Heart left ventricle (tissue), 16 donors: ENCODE results near the gene GOLGA2. TPM values are rescaled to one million over a fixed set of nuclear protein-coding genes. Genes with fewer than 3 reads are reported as not detected.

Experiments
- ATAC-seq, 4 donors: fragments of 200-7000 bp; cut with Tn5 transposase; one replicate each; pipeline ENCODE4 v1.9.1; 2020 to 2022; ENCODE audit warnings: moderate library complexity in 4 of 4, mild to moderate bottlenecking in 3 of 4, moderate number of reproducible peaks in 1 of 4
- DNase-seq, 5 donors: peaks; one replicate each; pipeline ENCODE4 v3.0.0-alpha.2; 2020
- H3K27ac ChIP-seq, 12 donors: fragments of 200-600 bp; sonication (generic) in 4 of 12; one replicate each; pipeline versions ENCODE4 v1.5.0 to v1.8.0; 2016 to 2022; ENCODE audit warnings: mild to moderate bottlenecking in 2 of 12
- H3K27me3 ChIP-seq, 9 donors: fragments of 200-600 bp; sonication (generic) in 2 of 9; one replicate each; pipeline versions ENCODE4 v1.5.1 to v1.8.0; 2016 to 2022; ENCODE audit warnings: mild to moderate bottlenecking in 3 of 9
- H3K36me3 ChIP-seq, 9 donors: fragments of 200-600 bp; sonication (generic) in 2 of 9; one replicate each; pipeline versions ENCODE4 v1.5.0 to v1.8.0; 2018 to 2022; ENCODE audit warnings: mild to moderate bottlenecking in 2 of 9
- H3K4me1 ChIP-seq, 12 donors: fragments of 200-600 bp; sonication (generic) in 4 of 12; one replicate each; pipeline versions ENCODE4 v1.5.0 to v1.8.0; 2016 to 2022; ENCODE audit warnings: mild to moderate bottlenecking in 3 of 12
- H3K4me3 ChIP-seq, 12 donors: fragments of 200-600 bp; sonication (generic) in 4 of 12; one replicate each; pipeline versions ENCODE4 v1.5.0 to v1.8.0; 2017 to 2022; ENCODE audit warnings: mild to moderate bottlenecking in 9 of 12, moderate library complexity in 4 of 12
- H3K9me3 ChIP-seq, 12 donors: fragments of 200-600 bp; sonication (generic) in 4 of 12; one replicate each; pipeline versions ENCODE4 v1.5.0 to v1.8.0; 2016 to 2022; ENCODE audit warnings: mild to moderate bottlenecking in 1 of 12
- CTCF ChIP-seq, 12 donors: fragments of 200-600 bp; sonication (generic) in 4 of 12; IDR thresholded peaks; one replicate each; pipeline versions ENCODE4 v1.5.0 to v1.8.0; 2018 to 2022; ENCODE audit warnings: antibody characterized with exemption in 12 of 12, mild to moderate bottlenecking in 5 of 12
- POLR2A ChIP-seq, 2 donors: fragments of 450-650 bp; IDR thresholded peaks; one replicate each; pipeline ENCODE4 v1.6.1; 2017; ENCODE audit warnings: antibody characterized with exemption in 2 of 2, mild to moderate bottlenecking in 2 of 2, moderate library complexity in 2 of 2
- WGBS, 4 donors: extraction: QIAGEN DNeasy Blood & Tissue Kit in 2 of 4; methylation state at CpG; one replicate each; pipeline versions ENCODE4 v1.1.5 to v1.1.7; 2013 to 2018; 5-methylcytosine and 5-hydroxymethylcytosine counted together
- intact Hi-C, 10 donors: fragments of 100-400 bp; cut with DNase I; formaldehyde crosslinking; loops; one replicate each; pipeline versions ENCODE4 v1.11.1 to v1.14.2; 2022
- polyA plus RNA-seq, 2 donors: library from polyadenylated mRNA; stranded (reverse); fragments of 200-250 nt; gene quantifications; one replicate each; pipeline ENCODE4 v1.2.3, GENCODE V29; 2013
- total RNA-seq, 9 donors: library from RNA; depleted of rRNA in 2 of 9; stranded (reverse); fragments of >200 nt in 2 of 9; fragmentation: NEBNext Ultra II Directional in 3 of 9; extraction: Animal tissue kit (Norgen Biotek cat#: 25700) in 3 of 9; gene quantifications; one replicate each; pipeline versions ENCODE4 v1.1.0 to v1.2.4, GENCODE V29; 2016 to 2023
- donor health status: ischemic (EF 13 %, LVEDD 7.1; RV severe dilation, severe dysfunction).
- donor health status: healthy with polysubstance abuse.
- donor health status: DM: no; HTN: yes; CAD: no.
- donor health status: DM: no; HTN: no; CAD: no.
- donor health status: ischemic (EF 25% LVEDD 6.9; RV normal size, moderate dysfunction).
- donor health status: ischemic (EF 25% LVEDD 5.7; RV mildly dilated, moderate dysfunction).
- donor health status: healthy.
- donor health status: DM: yes; HTN: yes; CAD: no.
- donor health status: ischemic (EF 35%, LVEDD 5.7; RV mildly dilated, moderate dysfunction).
- donor health status: nonischemic (EF 11% LVEDD 7.7; RV severe dilation, severe dysfunction).
- donor health status: DM: yes; HTN: yes; CAD: no.
- donor health status: PGD.
- donor health status: ischemic (EF 29% LVEDD 5.4; RV normal size, mild dysfunction).
- donor health status: nonischemic (EF 23%, LVEDD 6.1; RV moderate dilation, normal function).

GOLGA2 gene
- total and polyA plus RNA-seq, 11 donors, result 68.5 to 144 (median 87.4) TPM

GRCh38 chr9:128288273-128289004 lies 12.6 kb upstream of the GOLGA2 start:
- DNase-seq (no peak), ATAC-seq (no peak)
- 78 to 88% (median 86%) methylated on average over 11 of the region's 11 CpGs for WGBS, 4 donors
- Histone ChIP-seq H3K4me1 (peaks cover 0 to 8% (median 0%) of the 10 kb centered on the region in 12 donors), H3K27me3 (no peaks in the 10 kb centered on the region), H3K4me3 (no peak overlapping the region), H3K9me3 (no peaks in the 10 kb centered on the region), H3K36me3 (peaks cover 0 to 46% (median 29%) of the 10 kb centered on the region in 9 donors), H3K27ac (no peak overlapping the region)
- intact Hi-C loops, result no loop called here
- TF ChIP-seq POLR2A (IDR thresholded peaks at IDR 0.05) (no peak), CTCF (IDR thresholded peaks at IDR 0.05) (no peak)

GRCh38 chr9:128286440-128286839 lies 10.6 kb upstream of the GOLGA2 start:
- H3K36me3 ChIP-seq, result peaks cover 0 to 46% (median 29%) of the 10 kb centered on the region in 9 donors
- intact Hi-C loops, result no loop called here
- WGBS, 4 donors, result 33 to 50% (median 41%) methylated on average over 6 of the region's 6 CpGs
- peak; percentile 80 to 87 (median 82) for ATAC-seq
- no peak for TF ChIP-seq POLR2A (IDR thresholded peaks at IDR 0.05)
- TF ChIP-seq CTCF (IDR thresholded peaks at IDR 0.05), result no peak
- H3K27ac ChIP-seq, result no peak overlapping the region
- H3K4me3 ChIP-seq, result no peak overlapping the region
- H3K27me3 ChIP-seq, result no peaks in the 10 kb centered on the region
- peak in 4 of 5 donors; percentile 52 to 71 (median 66) for DNase-seq
- peaks cover 0 to 8% (median 0%) of the 10 kb centered on the region in 12 donors for H3K4me1 ChIP-seq
- no peaks in the 10 kb centered on the region for H3K9me3 ChIP-seq

- 91 to 96% (median 95%) methylated on average over 12 of the region's 12 CpGs for WGBS, 4 donors
- DNase-seq, result no peak
- intact Hi-C loops, result no loop called here
- peaks cover 0 to 42% (median 29%) of the 10 kb centered on the region in 9 donors for H3K36me3 ChIP-seq
- TF ChIP-seq CTCF (IDR thresholded peaks at IDR 0.05) (no peak), POLR2A (IDR thresholded peaks at IDR 0.05) (no peak)
- no peak overlapping the region for H3K4me3 ChIP-seq
- no peak overlapping the region for H3K27ac ChIP-seq
- no peaks in the 10 kb centered on the region for H3K9me3 ChIP-seq
- no peaks in the 10 kb centered on the region for H3K27me3 ChIP-seq
- H3K4me1 ChIP-seq, result peaks cover 0 to 8% (median 0%) of the 10 kb centered on the region in 12 donors
- no peak for ATAC-seq
Measured at GRCh38 chr9:128285033-128285784, 9.4 kb upstream of the GOLGA2 start.

- no peaks in the 10 kb centered on the region for H3K9me3 ChIP-seq
- intact Hi-C loops, result no loop called here
- H3K27me3 ChIP-seq, result no peaks in the 10 kb centered on the region
- peaks cover 0 to 25% (median 6%) of the 10 kb centered on the region in 12 donors for H3K4me1 ChIP-seq
- ATAC-seq, result no peak
- H3K27ac ChIP-seq, result no peak overlapping the region
- H3K36me3 ChIP-seq, result peaks cover 0 to 21% (median 17%) of the 10 kb centered on the region in 9 donors
- WGBS, 4 donors, result 90 to 95% (median 95%) methylated on average over 6 of the region's 6 CpGs
- DNase-seq, result no peak
- no peak for TF ChIP-seq POLR2A (IDR thresholded peaks at IDR 0.05)
- no peak for TF ChIP-seq CTCF (IDR thresholded peaks at IDR 0.05)
- H3K4me3 ChIP-seq, result no peak overlapping the region
Measured at GRCh38 chr9:128282500-128282899, 6.7 kb upstream of the GOLGA2 start.
